MCF 10A (cell line): ENCODE data around the gene PRELID3B. TPM values are rescaled to one million over a fixed set of nuclear protein-coding genes. Genes with fewer than 3 reads are reported as not detected.

ENCODE experiments used
- BruUV-seq: library from RNA; stranded (reverse); fragments of 400-500 nt; replicated peaks from 2 replicates; lab custom pipeline; 2021; lab: Mats Ljungman, UMichigan
- CTCF ChIA-PET: fragments of 300-600 bp; sonication (Branson Sonifier 250); formaldehyde crosslinking; extraction: SDS; loops from one replicate; lab custom pipeline; 2021; ENCODE audit warnings: antibody characterized with exemption, inconsistent platforms; lab: Yijun Ruan, JAX
- POLR2A ChIA-PET: fragments of 300-600, 350-650 bp; sonication (Branson Sonifier 250); formaldehyde crosslinking; extraction: SDS; loops from one replicate; lab custom pipeline; 2020; ENCODE audit warnings: antibody characterized with exemption, inconsistent platforms; lab: Yijun Ruan, JAX
- DNase-seq: peaks from one replicate; pipeline ENCODE4 v3.0.0-alpha.2; 2018; ENCODE audit not compliant: unreplicated experiment
- H3K27ac Mint-ChIP-seq: one replicate; pipeline ENCODE4 v1.8.0; 2022; ENCODE audit warnings: mild to moderate bottlenecking, low read depth, mixed read lengths; ENCODE audit not compliant: unreplicated experiment
- H3K27me3 Mint-ChIP-seq: one replicate; pipeline ENCODE4 v1.8.0; 2022; ENCODE audit warnings: mixed read lengths; ENCODE audit not compliant: insufficient read depth, unreplicated experiment
- H3K36me3 Mint-ChIP-seq: one replicate; pipeline ENCODE4 v1.8.0; 2022; ENCODE audit warnings: mild to moderate bottlenecking, moderate library complexity, mixed read lengths; ENCODE audit not compliant: insufficient read depth, unreplicated experiment
- H3K4me1 Mint-ChIP-seq: one replicate; pipeline ENCODE4 v1.8.0; 2022; ENCODE audit warnings: mixed read lengths; ENCODE audit not compliant: insufficient read depth, unreplicated experiment
- H3K4me3 Mint-ChIP-seq: one replicate; pipeline ENCODE4 v1.8.0; 2022; ENCODE audit warnings: mild to moderate bottlenecking, moderate library complexity, mixed read lengths; ENCODE audit not compliant: unreplicated experiment
- H3K9me3 Mint-ChIP-seq: one replicate; pipeline ENCODE4 v1.8.0; 2022; ENCODE audit warnings: mixed read lengths; ENCODE audit not compliant: unreplicated experiment
- CTCF ChIP-seq: fragments of 200-600 bp; IDR thresholded peaks from one replicate; pipeline ENCODE4 v1.8.0; 2022; ENCODE audit warnings: antibody characterized with exemption, mild to moderate bottlenecking; ENCODE audit not compliant: unreplicated experiment
- intact Hi-C: fragments of 100-400 bp; cut with micrococcal nuclease; formaldehyde crosslinking; loops from 2 replicates; pipeline ENCODE4 v1.14.1; 2022
- total RNA-seq: library from RNA; stranded (reverse); gene quantifications from 2 replicates; pipeline ENCODE4 v1.2.3, GENCODE V29; 2022

Gene PRELID3B
- total RNA-seq, 1 experiment from 2014 or later: 197 TPM

GRCh38 chr20:59026904-59027740 lies 15.5 kb downstream of the PRELID3B start:
- Mint-ChIP-seq H3K4me1 (peaks cover 41% of the 10 kb centered on the region), H3K36me3 (peaks cover 94% of the 10 kb centered on the region), H3K4me3 (no peak overlapping the region), H3K9me3 (no peaks in the 10 kb centered on the region), H3K27me3 (no peaks in the 10 kb centered on the region), H3K27ac (no peak overlapping the region)
- intact Hi-C loops: no loop called here
- ChIA-PET CTCF (no interaction called here), POLR2A (interaction anchor here (0.6 to 0.9 kb wide), 4 partner anchors 9 to 375 kb away, joined by 3 to 5 read pairs (median 4); no protein-coding TSS in a partner anchor)
- no TSS peak for BruUV-seq
- no peak for TF ChIP-seq CTCF
- DNase-seq: no peak

DNA sequence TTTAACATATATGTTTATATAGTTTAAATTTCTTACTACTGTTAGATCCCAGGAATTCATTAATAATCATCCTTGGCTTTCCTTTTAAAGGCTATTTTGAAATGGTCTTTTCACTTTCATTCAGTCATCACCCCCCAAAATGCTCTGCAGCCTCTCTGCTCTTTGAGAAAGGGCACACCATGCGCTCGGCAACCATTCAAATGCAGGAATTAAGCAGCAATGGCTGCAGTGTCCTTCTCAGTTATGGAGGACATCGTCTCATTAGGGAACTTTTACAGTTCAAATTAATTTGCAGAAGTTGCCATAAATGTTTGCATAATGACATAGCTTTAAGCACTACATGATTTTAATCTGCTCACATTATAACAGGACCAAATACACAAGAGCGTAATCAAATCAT lies 17.1 kb downstream of the PRELID3B start:
- POLR2A ChIA-PET: interaction anchor here (0.7 to 1.0 kb wide), 2 partner anchors 15 to 37 kb away, joined by 3 to 4 read pairs; no protein-coding TSS in a partner anchor
- peaks cover 82% of the 10 kb centered on the region for H3K36me3 Mint-ChIP-seq
- intact Hi-C loops: no loop called here

GRCh38 chr20:59025086-59025485 lies 17.5 kb downstream of the PRELID3B start:
- H3K36me3 Mint-ChIP-seq: peaks cover 78% of the 10 kb centered on the region
- no peak for TF ChIP-seq CTCF
- no peaks in the 10 kb centered on the region for H3K27me3 Mint-ChIP-seq
- intact Hi-C loops: no loop called here
- no peaks in the 10 kb centered on the region for H3K9me3 Mint-ChIP-seq
- H3K4me1 Mint-ChIP-seq: peaks cover 42% of the 10 kb centered on the region
- BruUV-seq: no TSS peak
- no peak overlapping the region for H3K27ac Mint-ChIP-seq
- no peak overlapping the region for H3K4me3 Mint-ChIP-seq
- ChIA-PET POLR2A (interaction anchor here (0.7 to 1.0 kb wide), 4 partner anchors 15 to 431 kb away, joined by 3 to 4 read pairs (median 3); no protein-coding TSS in a partner anchor), CTCF (interaction anchor here (0.9 kb wide), 1 partner anchor 24 kb away, joined by 3 read pairs; no protein-coding TSS in a partner anchor)
- no peak for DNase-seq

More for the DNA sequence above, 17.1 kb downstream of the PRELID3B start:
- CTCF ChIA-PET: no interaction called here
- BruUV-seq: no TSS peak
- Mint-ChIP-seq H3K4me3 (no peak overlapping the region), H3K27me3 (no peaks in the 10 kb centered on the region), H3K9me3 (no peaks in the 10 kb centered on the region), H3K4me1 (peaks cover 45% of the 10 kb centered on the region), H3K27ac (no peak overlapping the region)
- TF ChIP-seq CTCF: no peak
- DNase-seq: no peak

DNA sequence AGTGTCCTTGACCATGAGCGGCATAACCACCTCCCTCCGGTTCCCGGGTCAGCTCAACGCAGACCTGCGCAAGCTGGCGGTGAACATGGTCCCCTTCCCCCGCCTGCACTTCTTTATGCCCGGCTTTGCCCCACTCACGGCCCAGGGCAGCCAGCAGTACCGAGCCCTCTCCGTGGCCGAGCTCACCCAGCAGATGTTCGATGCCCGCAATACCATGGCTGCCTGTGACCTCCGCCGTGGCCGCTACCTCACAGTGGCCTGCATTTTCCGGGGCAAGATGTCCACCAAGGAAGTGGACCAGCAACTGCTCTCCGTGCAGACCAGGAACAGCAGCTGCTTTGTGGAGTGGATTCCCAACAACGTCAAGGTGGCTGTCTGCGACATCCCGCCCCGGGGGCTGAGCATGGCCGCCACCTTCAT lies 18.5 kb downstream of the PRELID3B start:
- no peak overlapping the region for H3K27ac Mint-ChIP-seq
- ChIA-PET CTCF (interaction anchor here (0.9 to 1.1 kb wide), 2 partner anchors 25 to 171 kb away, joined by 3 read pairs; no protein-coding TSS in a partner anchor), POLR2A (interaction anchor here (0.8 to 1.0 kb wide), 2 partner anchors 365 to 432 kb away, joined by 3 read pairs; no protein-coding TSS in a partner anchor)
- no peak for DNase-seq
- H3K4me1 Mint-ChIP-seq: peaks cover 35% of the 10 kb centered on the region
- no TSS peak for BruUV-seq
- H3K4me3 Mint-ChIP-seq: no peak overlapping the region
- H3K27me3 Mint-ChIP-seq: no peaks in the 10 kb centered on the region
- intact Hi-C loops: no loop called here
- H3K36me3 Mint-ChIP-seq: peaks cover 68% of the 10 kb centered on the region
- TF ChIP-seq CTCF: no peak
- H3K9me3 Mint-ChIP-seq: no peaks in the 10 kb centered on the region
